Trophoblast cell (in vitro differentiated cells and primary cell): ENCODE results near the gene NUDT16L1.

ENCODE experiments used
- DNase-seq, 2 donors: peaks; one replicate each; pipeline ENCODE4 v3.0.0-alpha.2; 2016
- H2AFZ ChIP-seq: 2 replicates; pipeline ENCODE4 v1.6.1; 2013; ENCODE audit warnings: low read length, moderate library complexity, mild to moderate bottlenecking; ENCODE audit not compliant: insufficient read depth, poor library complexity
- H2AK5ac ChIP-seq: 2 replicates; pipeline ENCODE4 v1.6.1; 2013; ENCODE audit warnings: mild to moderate bottlenecking, low read length
- H2BK120ac ChIP-seq: 2 replicates; pipeline ENCODE4 v1.6.1; 2013; ENCODE audit warnings: low read length, mild to moderate bottlenecking, moderate library complexity; ENCODE audit not compliant: insufficient read depth, poor library complexity
- H2BK12ac ChIP-seq: 2 replicates; pipeline ENCODE4 v1.6.1; 2013; ENCODE audit warnings: mild to moderate bottlenecking, low read length, moderate library complexity
- H2BK5ac ChIP-seq: 2 replicates; pipeline ENCODE4 v1.6.1; 2013; ENCODE audit warnings: low read length, low read depth, moderate library complexity, mild to moderate bottlenecking; ENCODE audit not compliant: poor library complexity
- H3K14ac ChIP-seq: 2 replicates; pipeline ENCODE4 v1.6.1; 2013; ENCODE audit warnings: mild to moderate bottlenecking, low read length
- H3K18ac ChIP-seq: 2 replicates; pipeline ENCODE4 v1.6.1; 2013; ENCODE audit warnings: mild to moderate bottlenecking, low read length
- H3K23ac ChIP-seq: 2 replicates; pipeline ENCODE4 v1.6.1; 2013; ENCODE audit warnings: low read length
- H3K27ac ChIP-seq: 2 replicates; pipeline ENCODE4 v1.5.1; 2013; ENCODE audit warnings: low read depth, mild to moderate bottlenecking, inconsistent platforms, low read length, moderate library complexity
- H3K27me3 ChIP-seq: 2 replicates; pipeline ENCODE4 v1.6.1; 2013; ENCODE audit warnings: inconsistent platforms, mild to moderate bottlenecking, low read length, moderate library complexity; ENCODE audit not compliant: insufficient read depth
- H3K36me3 ChIP-seq, 2 experiments: 1 replicate in 1 of 2; 2 replicates in 1 of 2; pipeline ENCODE4 v1.6.1; 2013; ENCODE audit warnings: low read length in 2 of 2, mild to moderate bottlenecking in 2 of 2, moderate library complexity in 1 of 2; ENCODE audit not compliant: insufficient read depth in 2 of 2, control insufficient read depth in 1 of 2
- H3K4ac ChIP-seq: 2 replicates; pipeline ENCODE4 v1.6.1; 2013; ENCODE audit warnings: low read depth, mild to moderate bottlenecking, low read length, moderate library complexity
- H3K4me1 ChIP-seq, 2 experiments: 1 replicate in 1 of 2; 2 replicates in 1 of 2; pipeline ENCODE4 v1.6.1; 2013; ENCODE audit warnings: low read length in 2 of 2, mild to moderate bottlenecking in 2 of 2, moderate library complexity in 1 of 2; ENCODE audit not compliant: insufficient read depth in 2 of 2, control insufficient read depth in 1 of 2
- H3K4me2 ChIP-seq: 2 replicates; pipeline ENCODE4 v1.6.1; 2013; ENCODE audit warnings: inconsistent platforms, mild to moderate bottlenecking, low read length, moderate library complexity
- H3K4me3 ChIP-seq: 2 replicates; pipeline ENCODE4 v1.5.1; 2013; ENCODE audit warnings: mild to moderate bottlenecking, low read depth, low read length, inconsistent platforms
- H3K79me1 ChIP-seq: one replicate; pipeline ENCODE4 v1.6.1; 2013; ENCODE audit warnings: low read length
- H3K79me2 ChIP-seq: 2 replicates; pipeline ENCODE4 v1.6.1; 2013; ENCODE audit warnings: low read length, mild to moderate bottlenecking; ENCODE audit not compliant: control insufficient read depth, insufficient read depth, poor library complexity
- H3K9ac ChIP-seq: 2 replicates; pipeline ENCODE4 v1.6.1; 2013; ENCODE audit warnings: mild to moderate bottlenecking, low read length
- H3K9me3 ChIP-seq: 2 replicates; pipeline ENCODE4 v1.6.1; 2013; ENCODE audit warnings: low read depth, mild to moderate bottlenecking, control low read depth, inconsistent platforms, low read length; ENCODE audit not compliant: insufficient read depth
- H4K12ac ChIP-seq: 2 replicates; pipeline ENCODE4 v1.6.1; 2013; ENCODE audit warnings: low read depth, mild to moderate bottlenecking, low read length, moderate library complexity
- H4K8ac ChIP-seq: 2 replicates; pipeline ENCODE4 v1.6.1; 2013; ENCODE audit warnings: low read depth, mild to moderate bottlenecking, low read length, moderate library complexity
- H4K91ac ChIP-seq: one replicate; pipeline ENCODE4 v1.6.1; 2013; ENCODE audit warnings: low read depth, mild to moderate bottlenecking, low read length, moderate library complexity
- WGBS: extraction: QIAGEN DNeasy Blood & Tissue Kit; methylation state at CpG from one replicate; pipeline ENCODE4 v1.1.7; 2013; ENCODE audit warnings: missing lambda C conversion rate; ENCODE audit not compliant: insufficient read length, insufficient coverage; ENCODE audit errors: extremely low coverage; 5-methylcytosine and 5-hydroxymethylcytosine counted together

The NUDT16L1 gene

GRCh38 chr16:4701791-4702465 is 8.6 kb downstream of the NUDT16L1 start:
- no peak overlapping the region for H3K4me2 ChIP-seq
- no peaks in the 10 kb centered on the region for H3K79me2 ChIP-seq
- H3K18ac ChIP-seq: no peak overlapping the region
- H3K27ac ChIP-seq: no peak overlapping the region
- no CpG with 5 or more reads among the region's 17 CpGs for WGBS
- H2BK5ac ChIP-seq: no peak overlapping the region
- no peak overlapping the region for H4K91ac ChIP-seq
- no peak overlapping the region for H2BK12ac ChIP-seq
- H2BK120ac ChIP-seq: no peak overlapping the region
- H4K8ac ChIP-seq: no peak overlapping the region
- no peaks in the 10 kb centered on the region for H3K27me3 ChIP-seq
- peaks cover 3% of the 10 kb centered on the region for H3K9me3 ChIP-seq
- no peak overlapping the region for H3K14ac ChIP-seq
- H2AFZ ChIP-seq: no peak overlapping the region
- no peak for DNase-seq
- no peak overlapping the region for H4K12ac ChIP-seq
- H3K36me3 ChIP-seq: peaks cover 67 to 68% of the 10 kb centered on the region in 2 experiments
- no peaks in the 10 kb centered on the region for H3K4me1 ChIP-seq
- no peak overlapping the region for H3K4me3 ChIP-seq
- H3K9ac ChIP-seq: no peak overlapping the region
- H3K23ac ChIP-seq: no peak overlapping the region
- no peaks in the 10 kb centered on the region for H3K79me1 ChIP-seq
- no peak overlapping the region for H2AK5ac ChIP-seq
- no peak overlapping the region for H3K4ac ChIP-seq

GRCh38 chr16:4702466-4702808 is 9.1 kb downstream of the NUDT16L1 start:
- H2AK5ac ChIP-seq: no peak overlapping the region
- H3K27ac ChIP-seq: no peak overlapping the region
- no peak overlapping the region for H2BK120ac ChIP-seq
- WGBS: no CpG with 5 or more reads among the region's 7 CpGs
- H3K9ac ChIP-seq: no peak overlapping the region
- H4K12ac ChIP-seq: no peak overlapping the region
- no peaks in the 10 kb centered on the region for H3K27me3 ChIP-seq
- no peak overlapping the region for H4K8ac ChIP-seq
- no peaks in the 10 kb centered on the region for H3K4me1 ChIP-seq
- no peaks in the 10 kb centered on the region for H3K79me1 ChIP-seq
- no peak overlapping the region for H3K4me2 ChIP-seq
- no peak for DNase-seq
- no peaks in the 10 kb centered on the region for H3K79me2 ChIP-seq
- peaks cover 63 to 65% of the 10 kb centered on the region in 2 experiments for H3K36me3 ChIP-seq
- H3K4ac ChIP-seq: no peak overlapping the region
- no peak overlapping the region for H2BK12ac ChIP-seq
- no peak overlapping the region for H4K91ac ChIP-seq
- H2BK5ac ChIP-seq: no peak overlapping the region
- H2AFZ ChIP-seq: no peak overlapping the region
- H3K9me3 ChIP-seq: peaks cover 3% of the 10 kb centered on the region
- H3K18ac ChIP-seq: no peak overlapping the region
- no peak overlapping the region for H3K4me3 ChIP-seq
- no peak overlapping the region for H3K23ac ChIP-seq
- H3K14ac ChIP-seq: no peak overlapping the region

GRCh38 chr16:4703906-4704305 is 10.5 kb downstream of the NUDT16L1 start:
- Histone ChIP-seq H3K27ac (no peak overlapping the region), H3K36me3 (peaks cover 49 to 54% of the 10 kb centered on the region in 2 experiments), H3K4me3 (no peak overlapping the region), H4K91ac (no peak overlapping the region), H2BK5ac (no peak overlapping the region), H2AK5ac (no peak overlapping the region), H3K4ac (no peak overlapping the region), H3K4me1 (no peaks in the 10 kb centered on the region), H3K18ac (no peak overlapping the region), H2BK120ac (no peak overlapping the region), H4K8ac (no peak overlapping the region), H4K12ac (no peak overlapping the region), H3K23ac (no peak overlapping the region), H2BK12ac (no peak overlapping the region), H3K9me3 (peaks cover 3% of the 10 kb centered on the region), H3K14ac (no peak overlapping the region), H3K9ac (no peak overlapping the region), H3K4me2 (no peak overlapping the region), H3K27me3 (no peaks in the 10 kb centered on the region), H3K79me1 (no peaks in the 10 kb centered on the region), H3K79me2 (no peaks in the 10 kb centered on the region), H2AFZ (no peak overlapping the region)
- no CpG with 5 or more reads among the region's 7 CpGs for WGBS
- no peak for DNase-seq

- no peak overlapping the region for H3K9ac ChIP-seq
- no peak overlapping the region for H2AK5ac ChIP-seq
- H3K23ac ChIP-seq: no peak overlapping the region
- no peaks in the 10 kb centered on the region for H3K79me1 ChIP-seq
- H2BK5ac ChIP-seq: no peak overlapping the region
- H3K27ac ChIP-seq: no peak overlapping the region
- no peak overlapping the region for H2BK120ac ChIP-seq
- H4K12ac ChIP-seq: no peak overlapping the region
- no peak overlapping the region for H2AFZ ChIP-seq
- no peaks in the 10 kb centered on the region for H3K27me3 ChIP-seq
- peaks cover 3% of the 10 kb centered on the region for H3K9me3 ChIP-seq
- H4K91ac ChIP-seq: no peak overlapping the region
- H3K4me2 ChIP-seq: no peak overlapping the region
- DNase-seq: no peak
- H3K4me1 ChIP-seq: no peaks in the 10 kb centered on the region
- H3K4ac ChIP-seq: no peak overlapping the region
- no peak overlapping the region for H2BK12ac ChIP-seq
- H3K36me3 ChIP-seq: peaks cover 44 to 50% of the 10 kb centered on the region in 2 experiments
- no peak overlapping the region for H3K4me3 ChIP-seq
- no peak overlapping the region for H3K18ac ChIP-seq
- H3K79me2 ChIP-seq: no peaks in the 10 kb centered on the region
- no peak overlapping the region for H4K8ac ChIP-seq
- WGBS: no CpG with 5 or more reads among the region's 8 CpGs
- no peak overlapping the region for H3K14ac ChIP-seq
Measured at GRCh38 chr16:4704491-4704890, 11.1 kb downstream of the NUDT16L1 start.
